K562 (cell line): ENCODE data around the gene C10orf90. TPM values are rescaled to one million over a fixed set of nuclear protein-coding genes. Genes with fewer than 3 reads are reported as not detected.

Experiments used
- ATAC-seq: fragments of 200-7000 bp; cut with Tn5 transposase; 3 replicates; pipeline ENCODE4 v1.9.1; 2020; ENCODE audit warnings: moderate library complexity
- BruUV-seq: library from RNA; stranded (reverse); fragments of 400-500 nt; replicated peaks from 2 replicates; lab custom pipeline; 2021; lab: Mats Ljungman, UMichigan
- CTCF ChIA-PET: fragments of 300-600 bp; formaldehyde crosslinking; extraction: SDS; loops from one replicate; lab custom pipeline; 2021; ENCODE audit warnings: low intra/inter-chr PET ratio; lab: Yijun Ruan, JAX
- POLR2A ChIA-PET: fragments of 300-600, 350-650 bp; sonication (Branson Sonifier 250); formaldehyde crosslinking; extraction: SDS; loops from one replicate; lab custom pipeline; 2021; ENCODE audit warnings: antibody characterized with exemption, inconsistent platforms; lab: Yijun Ruan, JAX
- DNase-seq, 4 experiments: peaks; one replicate each; pipeline versions ENCODE4 v3.0.0 to v3.0.0-alpha.2; 2011 to 2018; ENCODE audit warnings: low spot score in 3 of 4, mixed read lengths in 3 of 4; ENCODE audit errors: extremely low read depth in 1 of 4
- FAIRE-seq: peaks from 2 replicates; lab custom pipeline; 2011; peaks lifted over from hg19 to GRCh38; lab: Jason Lieb, UNC
- H2AFZ ChIP-seq: 2 replicates; pipeline ENCODE4 v1.6.0; 2011; ENCODE audit warnings: low read depth, low read length, control low read depth, inconsistent platforms
- H3K27ac ChIP-seq: fragments of 200-600 bp; 3 replicates; pipeline ENCODE4 v1.8.0; 2011; ENCODE audit warnings: low read depth, mild to moderate bottlenecking, control low read depth, inconsistent platforms, low read length, moderate library complexity, mixed read lengths; ENCODE audit errors: extremely low read depth
- H3K27me3 ChIP-seq, 2 experiments: fragments of 300-600 bp in 1 of 2; 2 replicates in 1 of 2; 3 replicates in 1 of 2; pipeline versions ENCODE4 v1.6.0 to v1.8.0; 2011; ENCODE audit warnings: inconsistent platforms in 2 of 2, low read length in 2 of 2, mild to moderate bottlenecking in 1 of 2, mixed read lengths in 1 of 2, moderate library complexity in 1 of 2; ENCODE audit not compliant: control insufficient read depth in 2 of 2, insufficient read depth in 2 of 2
- H3K36me3 ChIP-seq: fragments of 300-600 bp; 3 replicates; pipeline ENCODE4 v1.8.0; 2011; ENCODE audit warnings: mild to moderate bottlenecking, low read length, inconsistent platforms; ENCODE audit not compliant: control insufficient read depth, insufficient read depth
- H3K4me1 ChIP-seq, 2 experiments: fragments of 200-600 bp in 1 of 2; replicated peaks in 1 of 2; 2 replicates in 1 of 2; 3 replicates in 1 of 2; pipeline versions ENCODE4 v1.5.1 to v1.8.0; 2011; ENCODE audit warnings: inconsistent platforms in 2 of 2, low read length in 2 of 2, mild to moderate bottlenecking in 1 of 2, mixed read lengths in 1 of 2, moderate library complexity in 1 of 2; ENCODE audit not compliant: control insufficient read depth in 2 of 2, insufficient read depth in 2 of 2
- H3K4me2 ChIP-seq: 2 replicates; pipeline ENCODE4 v1.6.1; 2011; ENCODE audit warnings: low read length, control low read depth, inconsistent platforms, mixed read lengths; ENCODE audit not compliant: insufficient read depth
- H3K4me3 ChIP-seq: fragments of 200-600 bp; sonication (generic), shearing (Covaris generic); 2 replicates; pipeline ENCODE4 v1.5.1; 2016; ENCODE audit warnings: control low read depth, inconsistent platforms
- H3K79me2 ChIP-seq: fragments of 200-600 bp; 3 replicates; pipeline ENCODE4 v1.8.0; 2011; ENCODE audit warnings: low read length, inconsistent platforms; ENCODE audit not compliant: control insufficient read depth, insufficient read depth
- H3K9ac ChIP-seq, 2 experiments: 2 replicates each; pipeline versions ENCODE4 v1.6.0 to v1.6.1; 2011; ENCODE audit warnings: low read depth in 2 of 2, low read length in 2 of 2, control low read depth in 1 of 2, inconsistent platforms in 1 of 2, mild to moderate bottlenecking in 1 of 2, mixed read lengths in 1 of 2; ENCODE audit not compliant: insufficient read depth in 1 of 2
- H3K9me1 ChIP-seq: one replicate; pipeline ENCODE4 v1.6.0; 2011; ENCODE audit warnings: inconsistent platforms, mild to moderate bottlenecking, low read length, moderate library complexity; ENCODE audit not compliant: control insufficient read depth, insufficient read depth
- H3K9me3 ChIP-seq: replicated peaks from 2 replicates; pipeline ENCODE4 v1.5.1; 2011; ENCODE audit warnings: low read depth, low read length, inconsistent platforms; ENCODE audit not compliant: control insufficient read depth, insufficient read depth
- H4K20me1 ChIP-seq: replicated peaks from 2 replicates; pipeline ENCODE4 v1.6.1; 2011; ENCODE audit warnings: low read length, inconsistent platforms, mixed read lengths; ENCODE audit not compliant: control insufficient read depth, insufficient read depth
- ATF2 ChIP-seq: sonication (generic); formaldehyde crosslinking; IDR thresholded peaks from 2 replicates; pipeline ENCODE4 v1.8.1; 2022; ENCODE audit warnings: missing genetic modification reagents
- CHAMP1 ChIP-seq: fragments of 450-650 bp; IDR thresholded peaks from 2 replicates; pipeline ENCODE4 v1.6.1; 2016; ENCODE audit warnings: mild to moderate bottlenecking
- DIDO1 ChIP-seq: fragments of 450-650 bp; IDR thresholded peaks from 2 replicates; pipeline ENCODE4 v1.6.1; 2016; ENCODE audit warnings: low read depth, missing biosample characterization, missing genetic modification characterization
- MECOM ChIP-seq: fragments of 250-450 bp; sonication (Bioruptor Pico); IDR thresholded peaks from 2 replicates; pipeline ENCODE4 v1.8.0; 2022; ENCODE audit warnings: inconsistent platforms
- NFRKB ChIP-seq: fragments of 450-650 bp; IDR thresholded peaks from 2 replicates; pipeline ENCODE4 v1.6.1; 2016; ENCODE audit warnings: low read depth
- SETDB1 ChIP-seq: IDR thresholded peaks from one replicate; pipeline ENCODE4 v1.6.1; 2012; ENCODE audit warnings: low read length, control low read depth, inconsistent platforms
- THRA ChIP-seq: fragments of 450-650 bp; IDR thresholded peaks from 2 replicates; pipeline ENCODE4 v1.6.1; 2017; ENCODE audit warnings: mild to moderate bottlenecking, moderate library complexity
- YY1 ChIP-seq, 3 experiments: IDR thresholded peaks; 2 replicates each; pipeline ENCODE4 v1.6.1; 2011; ENCODE audit warnings: low read length in 2 of 3, mild to moderate bottlenecking in 2 of 3, moderate library complexity in 2 of 3, borderline replicate concordance in 1 of 3, control low read depth in 1 of 3, low read depth in 1 of 3; ENCODE audit not compliant: insufficient read depth in 3 of 3, insufficient replicate concordance in 2 of 3, control insufficient read depth in 1 of 3, insufficient read length in 1 of 3; ENCODE audit errors: extremely low read depth in 1 of 3
- WGBS: fragments of 100-300 bp; shearing (Covaris generic); methylation state at CpG from one replicate; pipeline ENCODE4 v1.1.6; 2016; ENCODE audit warnings: low coverage, mixed read lengths; ENCODE audit not compliant: insufficient coverage; ENCODE audit errors: missing lambda C conversion rate; 5-methylcytosine and 5-hydroxymethylcytosine counted together
- in situ Hi-C: fragments of 300-500 bp; cut with MboI; formaldehyde crosslinking; loops from 4 replicates; pipeline ENCODE4 v1.15.0; 2018; ENCODE audit warnings: inconsistent platforms, mixed read lengths
- intact Hi-C: fragments of 100-400 bp; cut with micrococcal nuclease; formaldehyde crosslinking; loops from 2 replicates; pipeline ENCODE4 v1.14.2; 2022
- polyA plus RNA-seq, 8 experiments: library from polyadenylated mRNA; depleted of rRNA in 4 of 8; stranded (reverse) in 5 of 8; unstranded in 3 of 8; fragments of >200 nt; fragmentation: Nextera tagmentation in 2 of 8; fragmentation: Illumina TruSeq in 1 of 8; extraction: Ambion mirVana in 2 of 8; extraction: Trizol in 1 of 8; gene quantifications; 2 replicates each; pipeline versions ENCODE4 v1.2.1 to v1.2.3, GENCODE V29; 2011 to 2014; ENCODE audit warnings: inconsistent platforms in 1 of 8, missing spikeins in 1 of 8
- total RNA-seq, 7 experiments: library from RNA; depleted of rRNA in 6 of 7; stranded (reverse); fragments of >200 nt in 6 of 7; fragmentation: Illumina TruSeq in 2 of 7; extraction: Trizol in 2 of 7; gene quantifications; 2 replicates each; pipeline versions ENCODE4 v1.2.1 to v1.2.3, GENCODE V29; 2011 to 2021; ENCODE audit warnings: low replicate concordance in 1 of 7
- TF ChIP-seq, protein P1 (sequence below): fragments of 450-650 bp; IDR thresholded peaks from 2 replicates; pipeline ENCODE4 v1.6.1; 2014; ENCODE audit warnings: low read depth, mild to moderate bottlenecking, moderate library complexity, borderline replicate concordance
- TF ChIP-seq, protein P2 (sequence below): sonication (generic); formaldehyde crosslinking; IDR thresholded peaks from 2 replicates; pipeline ENCODE4 v1.8.0; 2022; ENCODE audit warnings: mild to moderate bottlenecking, missing genetic modification reagents

Gene C10orf90
- total and polyA plus RNA-seq, 9 of the 15 experiments (the other 6 are each of a cell fraction or from before 2014, with no cell fraction given) = not detected

- Histone ChIP-seq H3K4me2 (no peak overlapping the region), H3K9me3 (no peaks in the 10 kb centered on the region), H2AFZ (no peak overlapping the region), H4K20me1 (no peaks in the 10 kb centered on the region), H3K4me1 (no peaks in the 10 kb centered on the region), H3K27me3 (no peaks in the 10 kb centered on the region), H3K36me3 (no peaks in the 10 kb centered on the region), H3K4me3 (no peak overlapping the region), H3K79me2 (no peaks in the 10 kb centered on the region)
- POLR2A ChIA-PET = no interaction called here
- ATAC-seq (no peak), FAIRE-seq (no peak)
- in situ Hi-C loops (no loop called here), intact Hi-C loops (no loop called here)
- TF ChIP-seq DIDO1 (tag) (no peak), SETDB1 (no peak), THRA (no peak), MECOM (CRISPR knock-in tag) (no peak), ATF2 (CRISPR knock-in tag) (no peak), NFRKB (no peak), YY1 (IDR thresholded peaks at IDR 0.05; ENCODE audit: borderline replicate concordance in 1 of 3, control insufficient read depth in 1 of 3, extremely low read depth in 1 of 3, insufficient read depth in 3 of 3, insufficient read length in 1 of 3, insufficient replicate concordance in 2 of 3, low read depth in 1 of 3, low read length in 2 of 3) (no peak), CHAMP1 (no peak)
- TF ChIP-seq, protein P1, sequence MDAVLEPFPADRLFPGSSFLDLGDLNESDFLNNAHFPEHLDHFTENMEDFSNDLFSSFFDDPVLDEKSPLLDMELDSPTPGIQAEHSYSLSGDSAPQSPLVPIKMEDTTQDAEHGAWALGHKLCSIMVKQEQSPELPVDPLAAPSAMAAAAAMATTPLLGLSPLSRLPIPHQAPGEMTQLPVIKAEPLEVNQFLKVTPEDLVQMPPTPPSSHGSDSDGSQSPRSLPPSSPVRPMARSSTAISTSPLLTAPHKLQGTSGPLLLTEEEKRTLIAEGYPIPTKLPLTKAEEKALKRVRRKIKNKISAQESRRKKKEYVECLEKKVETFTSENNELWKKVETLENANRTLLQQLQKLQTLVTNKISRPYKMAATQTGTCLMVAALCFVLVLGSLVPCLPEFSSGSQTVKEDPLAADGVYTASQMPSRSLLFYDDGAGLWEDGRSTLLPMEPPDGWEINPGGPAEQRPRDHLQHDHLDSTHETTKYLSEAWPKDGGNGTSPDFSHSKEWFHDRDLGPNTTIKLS = no peak
- TF ChIP-seq, protein P2, sequence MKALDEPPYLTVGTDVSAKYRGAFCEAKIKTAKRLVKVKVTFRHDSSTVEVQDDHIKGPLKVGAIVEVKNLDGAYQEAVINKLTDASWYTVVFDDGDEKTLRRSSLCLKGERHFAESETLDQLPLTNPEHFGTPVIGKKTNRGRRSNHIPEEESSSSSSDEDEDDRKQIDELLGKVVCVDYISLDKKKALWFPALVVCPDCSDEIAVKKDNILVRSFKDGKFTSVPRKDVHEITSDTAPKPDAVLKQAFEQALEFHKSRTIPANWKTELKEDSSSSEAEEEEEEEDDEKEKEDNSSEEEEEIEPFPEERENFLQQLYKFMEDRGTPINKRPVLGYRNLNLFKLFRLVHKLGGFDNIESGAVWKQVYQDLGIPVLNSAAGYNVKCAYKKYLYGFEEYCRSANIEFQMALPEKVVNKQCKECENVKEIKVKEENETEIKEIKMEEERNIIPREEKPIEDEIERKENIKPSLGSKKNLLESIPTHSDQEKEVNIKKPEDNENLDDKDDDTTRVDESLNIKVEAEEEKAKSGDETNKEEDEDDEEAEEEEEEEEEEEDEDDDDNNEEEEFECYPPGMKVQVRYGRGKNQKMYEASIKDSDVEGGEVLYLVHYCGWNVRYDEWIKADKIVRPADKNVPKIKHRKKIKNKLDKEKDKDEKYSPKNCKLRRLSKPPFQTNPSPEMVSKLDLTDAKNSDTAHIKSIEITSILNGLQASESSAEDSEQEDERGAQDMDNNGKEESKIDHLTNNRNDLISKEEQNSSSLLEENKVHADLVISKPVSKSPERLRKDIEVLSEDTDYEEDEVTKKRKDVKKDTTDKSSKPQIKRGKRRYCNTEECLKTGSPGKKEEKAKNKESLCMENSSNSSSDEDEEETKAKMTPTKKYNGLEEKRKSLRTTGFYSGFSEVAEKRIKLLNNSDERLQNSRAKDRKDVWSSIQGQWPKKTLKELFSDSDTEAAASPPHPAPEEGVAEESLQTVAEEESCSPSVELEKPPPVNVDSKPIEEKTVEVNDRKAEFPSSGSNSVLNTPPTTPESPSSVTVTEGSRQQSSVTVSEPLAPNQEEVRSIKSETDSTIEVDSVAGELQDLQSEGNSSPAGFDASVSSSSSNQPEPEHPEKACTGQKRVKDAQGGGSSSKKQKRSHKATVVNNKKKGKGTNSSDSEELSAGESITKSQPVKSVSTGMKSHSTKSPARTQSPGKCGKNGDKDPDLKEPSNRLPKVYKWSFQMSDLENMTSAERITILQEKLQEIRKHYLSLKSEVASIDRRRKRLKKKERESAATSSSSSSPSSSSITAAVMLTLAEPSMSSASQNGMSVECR (CRISPR knock-in tag) = no peak
- TF ChIP-seq, all 486 proteins: peak for 0
- no peaks in the 10 kb centered on the region for H3K9me1 ChIP-seq
- BruUV-seq = no TSS peak
- CTCF ChIA-PET = no interaction called here
- DNase-seq = no peak
- WGBS = 2% methylated on average over 4 of the region's 4 CpGs
- H3K9ac ChIP-seq = no peak overlapping the region
- H3K27ac ChIP-seq = no peak overlapping the region
Observed at GRCh38 chr10:126570245-126570570, 100.3 kb downstream of the C10orf90 start.
